NOMO-1 (cell line): ENCODE measurements around the gene GRID1.

Source experiments
- DNase-seq, 2 experiments: peaks; one replicate each; lab custom pipeline; 2025; ENCODE audit not compliant: unreplicated experiment in 2 of 2; lab: John Stamatoyannopoulos, UW

GRID1 gene

DNA sequence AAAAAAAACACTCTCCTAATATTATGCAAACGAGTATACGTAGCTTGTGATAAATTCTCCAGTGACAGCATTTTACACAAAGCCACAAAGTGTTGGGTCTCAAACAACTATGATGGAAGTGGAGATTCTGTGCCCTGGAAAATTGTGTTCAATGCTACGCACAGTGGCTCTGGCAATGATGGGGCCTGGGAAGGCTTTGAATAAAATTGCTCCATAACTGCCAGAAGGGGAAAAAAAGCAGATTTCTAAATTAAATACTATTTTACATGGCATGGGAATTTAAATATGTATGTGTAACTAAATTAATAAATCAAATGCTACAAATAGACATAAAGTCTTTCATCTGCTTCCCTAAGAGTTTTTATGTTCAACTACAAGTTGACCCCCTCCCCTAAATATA lies 306.7 kb downstream of the GRID1 start:
- no peak for DNase-seq

DNA sequence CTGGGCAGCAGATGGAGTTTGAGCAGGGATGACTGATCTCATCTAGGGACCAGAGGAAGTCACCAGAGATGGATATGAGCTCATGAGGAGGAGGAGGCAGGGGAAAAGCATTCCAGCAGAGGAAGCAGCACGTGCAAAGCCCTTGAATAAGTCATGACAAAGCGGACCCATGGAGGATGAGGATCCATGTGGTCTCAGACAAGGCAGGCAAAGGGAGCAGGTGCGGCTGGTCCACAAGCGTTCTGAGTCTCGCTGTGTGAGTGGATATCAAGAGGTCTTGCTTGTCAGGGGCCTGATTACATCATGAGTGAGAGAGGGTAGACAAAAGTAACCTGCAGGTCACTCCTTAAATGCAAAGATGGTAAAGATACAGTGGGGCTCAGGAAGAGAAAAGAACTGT lies 307.6 kb downstream of the GRID1 start:
- no peak for DNase-seq

DNA sequence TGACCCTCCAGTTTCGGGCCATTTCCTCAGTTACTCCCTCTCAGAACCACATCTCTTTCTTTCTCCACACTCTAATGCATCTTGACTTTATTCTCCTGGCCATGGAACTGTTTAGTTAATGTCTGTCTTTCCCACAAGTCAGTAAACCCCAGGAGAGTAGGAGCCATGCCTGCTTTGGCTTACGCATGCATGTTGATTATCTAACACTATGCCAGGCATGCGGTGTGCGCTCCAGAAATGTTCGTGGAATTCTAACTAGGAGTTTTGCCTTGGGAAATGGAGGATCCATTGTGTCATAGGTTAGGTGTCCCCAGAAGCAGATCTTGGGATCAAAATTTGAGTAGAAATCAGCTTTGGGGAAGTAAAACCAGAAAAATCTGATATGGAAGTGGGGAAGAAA lies 308.9 kb downstream of the GRID1 start:
- no peak for DNase-seq

DNA sequence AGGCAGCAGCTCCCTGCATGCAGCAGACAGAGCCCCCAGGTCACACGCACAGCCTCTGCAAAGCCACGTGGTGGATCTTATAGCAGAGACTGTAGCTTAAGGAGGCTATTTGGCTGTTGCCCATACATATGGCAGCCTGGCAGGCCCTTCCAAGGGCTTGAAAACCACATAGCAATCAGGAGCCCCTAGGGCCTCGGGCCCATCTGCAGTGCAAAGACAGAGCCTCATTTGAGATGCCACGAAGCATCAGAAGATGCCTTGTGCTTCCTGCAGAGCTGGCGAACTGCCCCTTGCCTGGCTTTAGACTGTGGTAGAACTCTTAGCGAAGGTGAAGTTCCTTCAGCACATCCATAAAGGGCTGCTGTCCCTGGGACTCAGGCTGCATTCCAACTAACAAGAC lies 309.9 kb downstream of the GRID1 start:
- no peak for DNase-seq

DNA sequence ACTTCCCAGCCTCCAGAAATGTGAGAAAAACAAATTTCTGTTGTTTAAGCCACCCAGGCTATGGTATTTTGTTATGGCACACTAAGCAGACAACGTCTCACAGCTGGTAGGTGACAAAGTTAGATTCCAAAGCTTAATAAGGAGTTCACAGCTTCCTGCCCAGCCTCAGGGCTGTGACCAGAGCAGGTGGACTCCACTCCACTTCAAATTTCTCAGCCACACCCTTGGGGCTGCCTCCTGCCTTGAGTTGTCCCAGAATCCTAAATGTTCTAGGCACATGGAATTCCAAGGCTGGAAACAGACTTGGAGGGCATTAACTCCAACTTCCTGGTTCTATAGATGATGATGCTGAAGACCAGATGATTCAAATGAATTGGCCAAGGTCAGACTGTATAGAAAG lies 310.7 kb downstream of the GRID1 start:
- no peak for DNase-seq

DNA sequence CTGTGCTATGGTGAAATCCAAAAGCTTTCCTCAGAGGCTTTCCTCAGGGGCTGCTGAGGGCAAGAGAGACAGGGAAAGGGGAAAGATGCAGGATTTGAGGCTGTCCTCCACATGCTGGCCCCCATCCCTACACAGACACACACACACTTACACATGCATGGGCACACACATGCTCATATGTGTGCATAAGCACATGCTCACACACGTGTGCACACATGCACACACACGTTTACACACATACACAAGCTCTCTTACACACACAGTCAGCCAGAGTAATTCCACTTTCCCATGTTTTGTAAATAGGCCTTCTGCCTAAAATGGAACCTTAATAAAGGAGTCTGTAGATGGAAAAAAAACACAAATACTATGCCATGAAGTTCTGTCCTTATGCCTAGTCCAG lies 312.9 kb downstream of the GRID1 start:
- no peak for DNase-seq

DNA sequence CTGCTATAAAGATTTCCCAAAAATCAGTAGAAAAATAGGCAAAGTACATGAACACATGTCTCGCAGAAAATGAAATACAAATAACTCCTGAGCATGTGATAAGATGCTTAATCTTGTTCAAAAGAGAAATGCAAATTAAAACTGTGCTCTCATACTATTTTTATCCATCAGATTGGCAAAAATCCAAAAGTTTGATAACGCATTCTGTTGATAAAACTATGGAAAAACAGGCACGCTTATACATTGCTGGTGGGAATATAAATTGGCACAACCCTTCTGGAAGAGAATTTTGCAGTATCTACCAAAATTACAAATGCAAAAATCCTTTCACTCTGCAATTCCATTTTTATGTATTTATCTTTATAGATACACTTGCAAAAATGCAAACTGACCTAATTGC lies 315.0 kb downstream of the GRID1 start:
- no peak for DNase-seq

DNA sequence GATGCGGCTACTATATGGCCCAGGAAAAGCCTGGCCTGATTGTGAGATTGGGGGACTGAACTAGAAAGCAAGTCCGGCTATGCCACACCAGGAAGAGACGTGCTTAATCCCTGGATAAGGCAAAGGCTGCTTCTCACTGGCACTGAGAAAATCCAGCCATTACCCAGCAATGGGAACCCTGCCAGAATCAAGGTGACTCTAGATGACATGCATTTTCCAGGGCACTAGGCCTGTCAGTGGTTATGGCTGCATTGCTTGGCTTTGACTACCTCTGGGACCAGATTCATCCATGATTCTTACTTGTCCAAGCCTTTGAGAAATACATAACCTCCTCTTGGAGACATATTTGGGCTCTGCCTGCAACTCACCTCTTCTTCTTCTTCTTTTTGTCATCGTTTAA lies 317.2 kb downstream of the GRID1 start:
- no peak for DNase-seq

DNA sequence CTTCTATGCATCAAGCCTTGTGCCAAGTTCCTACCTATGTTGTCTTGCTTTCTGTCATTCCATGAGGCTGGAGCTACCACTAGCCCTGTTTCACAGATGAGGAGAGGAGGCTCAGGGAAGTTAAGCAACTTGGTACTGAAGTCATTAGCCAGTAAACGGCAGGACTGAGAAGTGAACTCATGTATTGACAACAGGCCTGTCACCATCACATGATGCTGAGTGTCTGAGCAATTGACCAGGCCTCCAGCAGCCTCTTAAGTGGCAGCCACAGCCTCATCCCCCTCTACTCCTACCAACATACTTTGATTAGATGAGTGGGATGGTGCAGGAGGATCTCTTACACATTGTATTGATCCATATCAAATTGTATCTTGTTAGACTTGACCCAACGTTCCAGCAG lies 317.6 kb downstream of the GRID1 start:
- no peak for DNase-seq

DNA sequence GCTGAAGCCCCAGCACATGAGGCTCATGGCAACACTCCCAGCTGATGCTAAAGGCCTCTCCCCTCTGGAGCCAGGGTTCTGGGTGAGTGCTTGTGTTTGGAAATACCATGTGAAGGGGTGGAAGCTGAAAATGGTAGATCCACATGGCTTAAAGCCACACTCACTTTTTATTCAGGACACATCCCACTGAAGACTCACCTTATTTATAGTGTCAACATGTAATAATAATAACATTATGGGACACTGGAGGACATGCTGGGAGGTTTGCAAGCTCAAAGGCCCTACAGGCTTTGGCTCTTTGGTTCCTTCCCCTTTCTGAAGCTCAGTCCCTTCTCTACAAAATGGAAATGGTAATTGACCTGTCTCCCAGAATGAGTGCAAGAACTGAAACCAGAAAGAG lies 318.0 kb downstream of the GRID1 start:
- DNase-seq = no peak

DNA sequence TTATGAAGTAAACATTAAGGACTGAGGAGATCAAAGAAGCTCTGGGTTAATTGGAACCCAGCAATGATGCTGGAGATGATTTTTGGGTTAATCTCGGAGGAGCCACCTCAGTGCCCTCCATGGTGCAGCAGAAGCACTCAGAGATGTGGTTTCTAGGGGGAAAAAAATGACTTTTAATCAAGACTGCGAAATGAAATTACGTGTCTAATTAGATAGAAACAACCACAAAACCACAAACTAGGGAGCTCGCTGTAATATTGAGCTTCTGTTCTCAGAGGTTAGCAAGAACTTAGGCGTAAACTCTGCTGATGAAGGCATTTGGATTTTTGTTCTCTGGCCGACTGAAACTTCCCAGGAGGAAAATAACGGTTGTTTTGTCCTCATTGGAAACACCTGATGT lies 319.0 kb downstream of the GRID1 start:
- no peak for DNase-seq

DNA sequence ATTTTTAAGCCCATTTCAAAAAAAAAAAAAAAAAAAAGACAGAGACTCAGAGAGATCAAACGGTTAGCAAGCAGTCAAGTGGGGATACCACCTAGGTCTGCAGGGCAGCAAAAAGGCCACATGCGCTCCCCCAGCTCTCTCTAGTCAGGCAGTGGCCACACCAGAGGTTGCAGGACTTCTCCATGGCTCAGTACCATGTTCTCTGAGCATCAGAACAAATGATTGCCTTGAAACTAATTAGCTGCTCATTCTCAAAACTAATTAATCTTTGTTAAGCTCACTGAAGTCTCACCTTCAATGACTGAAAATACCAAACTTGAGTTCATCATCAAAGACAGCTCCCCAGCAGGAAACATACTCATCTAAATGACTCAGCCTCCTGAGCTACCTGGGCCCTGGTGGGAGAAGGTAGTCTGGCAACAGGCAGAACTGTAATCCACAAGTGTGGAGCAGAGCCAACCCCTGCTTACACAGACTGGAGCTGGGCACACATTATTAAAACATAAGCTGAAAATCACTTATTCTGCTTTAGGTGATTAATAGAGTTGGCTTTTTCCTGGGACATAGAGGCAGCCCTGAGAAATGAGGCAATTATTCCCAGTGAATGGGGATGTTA lies 319.6 kb downstream of the GRID1 start:
- DNase-seq = no peak

DNA sequence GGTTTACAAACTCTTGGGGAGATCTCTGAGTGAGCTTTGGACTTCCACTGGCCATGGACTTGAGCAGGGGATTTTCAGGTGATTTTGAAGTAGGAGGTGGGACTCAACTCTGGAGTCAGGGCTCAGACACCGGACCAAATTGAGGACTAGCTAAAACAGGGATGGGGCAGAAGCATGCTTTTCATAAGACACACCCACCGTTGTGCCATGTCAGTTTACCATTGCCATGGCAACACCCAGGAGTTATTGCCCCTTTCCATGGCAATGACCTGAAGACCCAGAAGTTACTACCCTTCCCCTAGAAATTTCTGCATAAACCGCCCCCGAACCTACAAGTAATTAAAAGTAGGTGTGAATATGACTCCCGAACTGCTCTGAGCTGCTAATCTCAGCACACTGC lies 320.7 kb downstream of the GRID1 start:
- no peak for DNase-seq

DNA sequence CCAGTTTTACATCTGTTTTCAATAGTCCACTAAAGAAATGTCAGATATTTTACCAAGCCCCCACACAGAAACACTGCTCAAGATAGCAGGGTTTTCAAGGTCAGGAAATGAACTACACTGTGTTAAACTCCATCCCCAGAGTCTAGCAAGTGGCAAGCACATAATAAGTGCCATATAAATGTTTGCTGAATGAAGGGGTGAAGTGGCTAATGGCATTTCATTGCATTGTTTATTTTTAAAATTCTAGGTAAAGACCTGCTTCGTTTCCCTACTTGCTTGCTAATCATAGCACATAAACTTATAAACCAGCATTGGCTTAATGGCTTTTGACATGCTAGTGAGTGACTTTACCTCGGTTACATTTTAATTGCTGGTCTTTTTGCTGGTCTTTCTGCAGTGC lies 322.6 kb downstream of the GRID1 start:
- no peak for DNase-seq

DNA sequence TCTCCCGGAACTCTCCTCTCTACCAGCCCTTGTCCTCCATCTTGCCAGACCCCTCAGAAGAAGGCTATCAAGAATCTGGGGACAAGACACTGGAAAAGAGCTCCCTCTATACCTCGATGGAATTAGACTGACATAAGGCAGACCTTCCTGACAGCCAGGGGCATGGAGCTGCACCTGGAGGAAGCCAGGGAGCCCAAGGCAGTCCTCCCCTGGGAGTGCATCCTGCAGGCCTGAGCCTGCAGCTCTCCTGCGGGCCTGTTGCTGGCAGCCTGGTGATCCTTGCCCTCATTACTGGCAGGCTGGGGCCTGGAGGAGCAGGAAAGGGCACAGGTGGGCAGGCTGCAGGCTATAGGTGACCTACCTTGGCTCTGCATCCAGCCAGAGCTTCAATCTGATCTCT lies 323.4 kb downstream of the GRID1 start:
- no peak for DNase-seq

DNA sequence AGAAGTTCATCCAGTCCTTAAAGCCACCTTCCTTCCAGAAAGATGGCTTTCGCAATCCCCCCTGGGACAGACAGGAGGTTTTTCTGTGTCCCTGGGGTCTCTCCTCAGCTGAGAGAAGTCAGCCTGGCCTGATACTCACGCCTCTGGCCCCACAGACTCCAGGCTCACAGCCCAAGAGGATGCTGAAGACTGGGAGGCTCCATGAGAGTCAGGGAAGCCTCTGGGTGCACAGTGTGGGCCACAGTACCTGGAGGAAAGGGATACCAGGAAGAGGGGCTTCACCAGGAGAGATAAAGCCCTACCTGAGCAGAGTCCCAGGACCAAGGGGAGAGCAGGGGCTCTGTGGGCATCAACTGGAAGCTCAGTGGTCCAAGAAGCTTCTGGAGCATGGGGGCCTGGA lies 324.4 kb downstream of the GRID1 start:
- no peak for DNase-seq

DNA sequence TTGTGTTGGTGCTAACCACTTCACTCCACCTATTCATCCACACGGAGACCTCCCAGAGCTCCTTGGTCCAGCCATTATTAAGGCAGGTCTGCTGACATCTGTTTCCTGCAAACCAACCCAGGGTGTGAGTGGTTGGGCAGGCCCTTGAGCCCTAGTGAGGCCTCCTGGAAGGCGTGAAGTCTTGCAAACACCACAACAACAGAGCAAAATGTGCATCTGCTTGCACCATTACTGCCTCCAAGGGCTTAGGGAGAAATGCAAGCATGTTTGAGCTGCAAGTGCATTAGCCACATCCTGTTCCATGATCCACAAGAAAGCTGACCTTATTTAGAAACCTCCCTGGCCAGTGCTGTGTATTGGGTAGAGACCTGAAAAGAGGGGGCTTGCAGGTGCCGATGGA lies 325.5 kb downstream of the GRID1 start:
- no peak for DNase-seq

DNA sequence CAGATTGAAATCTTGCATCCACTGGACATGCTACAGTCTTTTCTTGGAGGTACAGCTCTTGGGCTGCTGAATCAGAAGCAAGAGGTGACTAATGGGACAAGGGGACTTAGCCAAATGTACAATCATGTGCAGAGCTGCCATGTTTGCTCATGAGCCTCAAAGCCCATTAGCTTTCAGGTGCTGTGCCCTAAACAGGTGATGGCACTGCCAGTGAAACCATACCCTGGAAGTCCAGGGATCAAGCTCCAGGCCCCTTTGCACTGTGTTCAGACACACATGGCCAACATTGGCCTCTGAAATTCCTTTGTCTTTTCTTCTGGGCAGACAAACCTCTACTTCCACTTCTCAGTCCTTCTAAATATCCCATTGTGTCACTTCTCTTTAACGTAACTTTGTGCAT lies 328.2 kb downstream of the GRID1 start:
- DNase-seq = no peak

DNA sequence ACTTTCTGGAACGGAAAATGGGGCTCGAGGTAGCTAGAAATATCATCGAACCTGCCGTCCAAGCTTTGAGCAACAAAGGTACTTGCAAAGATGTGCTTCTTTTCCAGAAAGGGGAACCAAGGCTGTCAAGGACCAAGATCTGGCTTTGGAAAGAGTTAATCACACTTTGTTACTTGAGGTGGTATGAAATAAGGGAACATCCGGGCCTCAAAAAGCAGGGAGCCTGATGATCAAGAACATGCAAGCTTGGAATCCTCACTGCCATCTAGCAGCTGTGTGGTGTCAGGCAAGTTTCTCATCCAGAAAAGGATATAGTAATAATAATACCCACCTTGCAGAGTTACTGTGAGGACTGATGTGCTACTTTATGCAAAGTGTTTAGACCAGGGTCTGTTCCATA lies 329.5 kb downstream of the GRID1 start:
- no peak for DNase-seq

DNA sequence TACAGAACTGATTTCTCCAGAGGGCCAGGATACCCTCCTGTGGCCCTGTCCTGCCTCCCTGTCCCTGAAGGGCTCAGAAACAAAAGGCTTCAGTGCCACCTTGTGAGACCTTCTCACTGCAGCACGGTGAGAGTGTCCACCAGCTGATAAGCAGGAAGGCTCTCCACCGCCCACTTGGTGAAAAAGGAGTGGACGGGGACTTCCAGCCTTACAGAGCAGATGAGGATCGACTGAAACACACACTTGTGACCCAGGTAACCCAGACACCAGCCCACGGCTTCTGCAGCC lies 330.1 kb downstream of the GRID1 start:
- no peak for DNase-seq

DNA sequence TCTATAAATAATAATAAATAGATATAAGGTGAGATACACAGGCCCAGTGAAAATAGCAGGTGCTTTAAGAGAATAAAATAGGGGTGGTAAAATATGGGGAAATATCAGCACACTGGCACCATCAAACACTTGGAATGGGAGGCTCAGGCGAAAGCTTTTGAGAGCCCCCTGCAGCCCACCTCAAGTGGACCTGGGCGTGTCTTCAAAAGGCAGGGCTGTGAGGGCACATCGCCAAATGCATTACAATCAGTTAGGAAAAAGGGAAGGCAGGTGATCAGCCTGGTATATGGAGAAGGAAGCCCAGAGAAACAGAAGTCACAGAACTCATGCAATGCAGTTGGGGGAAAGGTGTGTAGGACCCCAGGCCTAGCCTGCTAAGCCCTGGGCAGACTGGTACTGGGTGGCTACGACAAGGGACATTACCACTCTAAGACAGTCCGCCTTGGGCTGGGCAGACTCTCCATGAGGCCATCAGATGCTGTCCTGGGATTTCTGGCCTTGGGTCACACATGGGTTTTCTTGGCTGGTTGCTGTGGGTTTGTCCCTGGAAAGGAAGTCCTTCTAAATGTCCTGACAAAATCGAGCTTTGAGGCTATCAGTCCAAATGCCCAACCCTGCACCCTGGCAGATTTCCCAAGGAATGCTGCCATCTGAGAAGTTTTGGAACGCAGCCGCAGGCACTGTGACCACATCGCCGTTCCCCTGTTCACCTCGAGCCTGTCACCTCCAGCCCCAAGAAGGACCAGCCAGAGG lies 330.6 kb downstream of the GRID1 start:
- DNase-seq = no peak

DNA sequence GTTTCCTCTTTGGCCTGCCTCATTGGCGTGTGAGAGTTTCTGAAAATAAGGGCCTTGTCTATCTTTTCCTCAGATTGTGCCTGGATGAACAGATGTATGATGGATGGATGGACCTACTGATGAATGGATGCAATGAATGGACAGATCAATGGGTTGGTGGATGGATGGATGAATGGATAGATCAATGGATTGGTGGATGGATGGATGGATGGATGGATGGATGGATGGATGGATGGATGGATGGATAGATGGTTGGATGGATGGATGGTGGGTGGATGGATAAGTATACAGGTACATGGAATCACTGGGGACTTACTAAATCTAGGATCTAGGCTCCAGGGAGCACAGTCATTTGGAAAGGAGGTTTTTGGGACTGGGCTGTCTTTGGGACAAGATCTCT lies 331.9 kb downstream of the GRID1 start:
- no peak for DNase-seq

DNA sequence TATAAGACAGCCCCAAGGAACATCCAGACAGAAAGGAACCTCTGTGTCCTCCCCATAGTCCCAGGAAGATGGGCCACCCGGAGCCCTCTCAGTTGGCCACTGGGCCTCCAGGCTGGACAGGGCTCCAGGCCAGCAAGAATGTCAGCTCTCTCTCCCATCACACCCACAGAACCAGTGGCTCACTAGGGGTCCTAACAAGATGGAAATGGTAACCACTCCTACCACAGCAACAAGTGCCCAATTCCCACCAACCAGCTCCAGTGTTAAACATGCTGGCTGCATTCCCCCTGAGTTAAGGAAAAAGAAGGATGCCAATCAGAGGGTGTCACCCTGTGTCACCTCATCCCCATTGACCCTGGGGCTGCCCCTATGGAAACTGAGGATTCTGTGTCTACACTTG lies 333.0 kb downstream of the GRID1 start:
- no peak for DNase-seq
